Measurements from ENCODE around the gene HHIPL1. TPM values are rescaled to one million over a fixed set of nuclear protein-coding genes. Genes with fewer than 3 reads are reported as not detected.
A peak's percentile ranks its signal among the peaks of the same experiment; 100 is the strongest.

HHIPL1 gene
- total RNA-seq, 2 experiments from 2014 or later: 0.07 TPM; not detected in 1

GRCh38 chr14:99602788-99603415 lies 42.0 kb upstream of the HHIPL1 start:
- no peak for ATAC-seq

GRCh38 chr14:99603471-99604277 lies 41.3 kb upstream of the HHIPL1 start, which contains the start of gene CCDC85C:
CCDC85C (minus strand) TSS chr14:99604207; CDS start chr14:99603959, 248 bp downstream.
- H3K4me1 Mint-ChIP-seq: peaks cover 24% of the 10 kb centered on the region
- intact Hi-C loops (cut with DNase I, micrococcal nuclease): loop anchor here (1.0 to 5.0 kb wide), 8 partner anchors 81 to 772 kb away; partner anchors contain the start of genes CYP46A1 (in 2 of the 2), CCNK (in 1 of the 2), EML1 (in 1 of the 2) and EVL (in 1 of the 2)
- DNase-seq: peak; percentile 73
- POLR2A ChIA-PET: no interaction called here
- no peak for ATAC-seq
- no peaks in the 10 kb centered on the region for H3K36me3 Mint-ChIP-seq (ENCODE audit: low read depth)
- peak within 1 kb of the TSS; percentile 72 for H3K27ac Mint-ChIP-seq
- CTCF ChIA-PET: no interaction called here
- H3K27me3 Mint-ChIP-seq: peaks cover 2% of the 10 kb centered on the region
- H3K9me3 Mint-ChIP-seq (ENCODE audit: low read depth): no peaks in the 10 kb centered on the region
- H3K4me3 Mint-ChIP-seq: peak within 1 kb of the TSS; percentile 72

More at GRCh38 chr14:99602788-99603415, 42.0 kb upstream of the HHIPL1 start:
- Mint-ChIP-seq H3K4me1 (peaks cover 24% of the 10 kb centered on the region), H3K27me3 (peaks cover 2% of the 10 kb centered on the region), H3K9me3 (ENCODE audit: low read depth) (no peaks in the 10 kb centered on the region), H3K36me3 (ENCODE audit: low read depth) (no peaks in the 10 kb centered on the region), H3K4me3 (peak overlapping the region; percentile 56), H3K27ac (no peak overlapping the region)
- CTCF ChIA-PET: no interaction called here
- POLR2A ChIA-PET: no interaction called here
- intact Hi-C loops (cut with DNase I, micrococcal nuclease): loop anchor here in 1 of 2 experiments (2.0 to 5.0 kb wide), 2 partner anchors 464 to 612 kb away; partner anchors contain the start of gene EVL
- no peak for DNase-seq

GRCh38 chr14:99604278-99604765 lies 40.6 kb upstream of the HHIPL1 start:
- Mint-ChIP-seq H3K9me3 (ENCODE audit: low read depth) (no peaks in the 10 kb centered on the region), H3K4me3 (peak overlapping the region; percentile 72), H3K4me1 (peaks cover 28% of the 10 kb centered on the region), H3K36me3 (ENCODE audit: low read depth) (no peaks in the 10 kb centered on the region), H3K27ac (peak overlapping the region; percentile 72), H3K27me3 (peaks cover 2% of the 10 kb centered on the region)
- intact Hi-C loops (cut with DNase I, micrococcal nuclease): loop anchor here (1.0 to 5.0 kb wide), 7 partner anchors 80 to 771 kb away; partner anchors contain the start of genes CYP46A1 (in 2 of the 2), CCNK (in 1 of the 2), EML1 (in 1 of the 2) and EVL (in 1 of the 2)
- POLR2A ChIA-PET: interaction anchor here (0.6 kb wide), 1 partner anchor 30 kb away, joined by 4 read pairs; no protein-coding TSS in a partner anchor
- DNase-seq: peak; percentile 96
- CTCF ChIA-PET: interaction anchor here (0.5 kb wide), 1 partner anchor 13 kb away, joined by 3 read pairs; no protein-coding TSS in a partner anchor
- ATAC-seq: peak; percentile 94

- Mint-ChIP-seq H3K27me3 (peaks cover 2% of the 10 kb centered on the region), H3K36me3 (ENCODE audit: low read depth) (no peaks in the 10 kb centered on the region), H3K9me3 (ENCODE audit: low read depth) (no peaks in the 10 kb centered on the region), H3K4me3 (peak overlapping the region; percentile 72), H3K4me1 (peaks cover 33% of the 10 kb centered on the region), H3K27ac (peak overlapping the region; percentile 72)
- ChIA-PET CTCF (interaction anchor here (0.5 to 0.9 kb wide), 3 partner anchors 12 to 16 kb away, joined by 3 to 5 read pairs (median 4); no protein-coding TSS in a partner anchor), POLR2A (interaction anchor here (0.6 kb wide), 1 partner anchor 31 kb away, joined by 4 read pairs; no protein-coding TSS in a partner anchor)
- intact Hi-C loops (cut with DNase I, micrococcal nuclease): loop anchor here (1.0 to 5.0 kb wide), 7 partner anchors 79 to 770 kb away; partner anchors contain the start of genes CYP46A1 (in 2 of the 2), CCNK (in 1 of the 2), EML1 (in 1 of the 2) and EVL (in 1 of the 2)
- DNase-seq (peak; percentile 55), ATAC-seq (peak; percentile 16)
These were observed 40.1 kb upstream of the HHIPL1 start for GRCh38 chr14:99604766-99605298.

- DNase-seq (peak; percentile 84), ATAC-seq (peak; percentile 10)
- POLR2A ChIA-PET: interaction anchor here (0.6 kb wide), 1 partner anchor 10 kb away, joined by 5 read pairs; no protein-coding TSS in a partner anchor
- H3K27ac Mint-ChIP-seq: peak overlapping the region; percentile 39
- no peaks in the 10 kb centered on the region for H3K9me3 Mint-ChIP-seq (ENCODE audit: low read depth)
- peaks cover 2% of the 10 kb centered on the region for H3K27me3 Mint-ChIP-seq
- intact Hi-C loops (cut with DNase I, micrococcal nuclease): loop anchor here in 1 of 2 experiments (2.0 kb wide), 1 partner anchor 187 kb away; the partner anchor contains the start of gene EML1
- CTCF ChIA-PET: interaction anchor here (0.6 to 1.0 kb wide), 5 partner anchors 8 to 116 kb away, joined by 3 to 5 read pairs (median 3); no protein-coding TSS in a partner anchor
- H3K36me3 Mint-ChIP-seq (ENCODE audit: low read depth): no peaks in the 10 kb centered on the region
- peak overlapping the region; percentile 72 for H3K4me3 Mint-ChIP-seq
- peaks cover 33% of the 10 kb centered on the region for H3K4me1 Mint-ChIP-seq
These were observed 39.5 kb upstream of the HHIPL1 start for GRCh38 chr14:99605299-99605961.

- H3K36me3 Mint-ChIP-seq (ENCODE audit: low read depth): no peaks in the 10 kb centered on the region
- ATAC-seq (no peak), DNase-seq (no peak)
- H3K27ac Mint-ChIP-seq: no peak overlapping the region
- H3K9me3 Mint-ChIP-seq (ENCODE audit: low read depth): no peaks in the 10 kb centered on the region
- peak overlapping the region; percentile 8 for H3K4me3 Mint-ChIP-seq
- intact Hi-C loops (cut with DNase I, micrococcal nuclease): no loop called here
- ChIA-PET POLR2A (no interaction called here), CTCF (interaction anchor here (0.7 to 1.0 kb wide), 3 partner anchors 22 to 140 kb away, joined by 3 to 6 read pairs (median 3); no protein-coding TSS in a partner anchor)
- H3K27me3 Mint-ChIP-seq: peaks cover 2% of the 10 kb centered on the region
- H3K4me1 Mint-ChIP-seq: peaks cover 27% of the 10 kb centered on the region
These were observed 38.6 kb upstream of the HHIPL1 start for GRCh38 chr14:99606359-99606758.

GRCh38 chr14:99608591-99608990 lies 36.3 kb upstream of the HHIPL1 start:
- H3K9me3 Mint-ChIP-seq (ENCODE audit: low read depth): no peaks in the 10 kb centered on the region
- intact Hi-C loops (cut with DNase I, micrococcal nuclease): no loop called here
- CTCF ChIA-PET: interaction anchor here (0.7 to 2.5 kb wide), 3 partner anchors 10 to 363 kb away, joined by 3 to 10 read pairs (median 3); no protein-coding TSS in a partner anchor
- DNase-seq: no peak
- no peak for ATAC-seq
- no peaks in the 10 kb centered on the region for H3K36me3 Mint-ChIP-seq (ENCODE audit: low read depth)
- no peaks in the 10 kb centered on the region for H3K27me3 Mint-ChIP-seq
- peaks cover 17% of the 10 kb centered on the region for H3K4me1 Mint-ChIP-seq
- no peak overlapping the region for H3K4me3 Mint-ChIP-seq
- POLR2A ChIA-PET: interaction anchor here (1.0 kb wide), 1 partner anchor 12 kb away, joined by 3 read pairs; no protein-coding TSS in a partner anchor
- H3K27ac Mint-ChIP-seq: no peak overlapping the region

GRCh38 chr14:99609245-99610170 lies 35.4 kb upstream of the HHIPL1 start:
- Mint-ChIP-seq H3K4me1 (peaks cover 17% of the 10 kb centered on the region), H3K36me3 (ENCODE audit: low read depth) (no peaks in the 10 kb centered on the region), H3K9me3 (ENCODE audit: low read depth) (no peaks in the 10 kb centered on the region), H3K27me3 (no peaks in the 10 kb centered on the region), H3K27ac (no peak overlapping the region), H3K4me3 (no peak overlapping the region)
- peak; percentile 58 for DNase-seq
- intact Hi-C loops (cut with DNase I, micrococcal nuclease): no loop called here
- ChIA-PET POLR2A (interaction anchor here (1.0 kb wide), 1 partner anchor 11 kb away, joined by 3 read pairs; no protein-coding TSS in a partner anchor), CTCF (interaction anchor here (0.6 to 2.5 kb wide), 7 partner anchors 9 to 780 kb away, joined by 3 to 10 read pairs (median 3); no protein-coding TSS in a partner anchor)
- no peak for ATAC-seq

GRCh38 chr14:99611646-99612045 lies 33.3 kb upstream of the HHIPL1 start:
- Mint-ChIP-seq H3K36me3 (ENCODE audit: low read depth) (no peaks in the 10 kb centered on the region), H3K4me1 (peaks cover 11% of the 10 kb centered on the region), H3K4me3 (no peak overlapping the region), H3K9me3 (ENCODE audit: low read depth) (no peaks in the 10 kb centered on the region), H3K27ac (no peak overlapping the region), H3K27me3 (peaks cover 10% of the 10 kb centered on the region)
- DNase-seq (no peak), ATAC-seq (no peak)
- intact Hi-C loops (cut with DNase I, micrococcal nuclease): no loop called here
- CTCF ChIA-PET: no interaction called here
- POLR2A ChIA-PET: no interaction called here
